Small intestine (tissue), 7 donors: ENCODE results near the gene USP48. TPM values are rescaled to one million over a fixed set of nuclear protein-coding genes. Genes with fewer than 3 reads are reported as not detected.
"Not testable (repeated sequence)": the region's sequence is repeated elsewhere in the genome, so short reads cannot be mapped to it uniquely, and the experiment has no call there.

Experiments used
- DNase-seq, 2 donors: peaks; one replicate each; pipeline versions ENCODE4 v3.0.0 to v3.0.0-alpha.2; 2013
- FAIRE-seq: peaks from 2 replicates; lab custom pipeline; 2012; peaks lifted over from hg19 to GRCh38; lab: Jason Lieb, UNC
- H3K27ac ChIP-seq, 3 donors: one replicate each; pipeline ENCODE4 v1.5.1; 2013; ENCODE audit warnings: low read length in 2 of 3, mild to moderate bottlenecking in 2 of 3, control low read depth in 1 of 3, inconsistent platforms in 1 of 3, low read depth in 1 of 3, moderate library complexity in 1 of 3
- H3K27me3 ChIP-seq, 3 donors: one replicate each; pipeline ENCODE4 v1.6.1; 2013; ENCODE audit warnings: low read length in 3 of 3, inconsistent platforms in 1 of 3; ENCODE audit not compliant: control insufficient read depth in 3 of 3, insufficient read depth in 3 of 3
- H3K36me3 ChIP-seq, 3 donors: one replicate each; pipeline ENCODE4 v1.6.1; 2013; ENCODE audit warnings: low read length in 3 of 3, inconsistent platforms in 1 of 3, low read depth in 1 of 3, mild to moderate bottlenecking in 1 of 3, moderate library complexity in 1 of 3; ENCODE audit not compliant: control insufficient read depth in 3 of 3, insufficient read depth in 2 of 3
- H3K4me1 ChIP-seq, 3 donors: one replicate each; pipeline ENCODE4 v1.6.1; 2013; ENCODE audit warnings: low read length in 2 of 3, inconsistent platforms in 1 of 3, low read depth in 1 of 3, mild to moderate bottlenecking in 1 of 3, moderate library complexity in 1 of 3; ENCODE audit not compliant: control insufficient read depth in 3 of 3, insufficient read depth in 2 of 3
- H3K4me3 ChIP-seq, 3 donors: one replicate each; pipeline ENCODE4 v1.5.1; 2013; ENCODE audit warnings: low read length in 3 of 3, control low read depth in 1 of 3, inconsistent platforms in 1 of 3, low read depth in 1 of 3, mild to moderate bottlenecking in 1 of 3, moderate library complexity in 1 of 3
- H3K9me3 ChIP-seq, 2 donors: one replicate each; pipeline ENCODE4 v1.6.1; 2013; ENCODE audit warnings: low read depth in 1 of 2, low read length in 1 of 2; ENCODE audit not compliant: control insufficient read depth in 2 of 2, insufficient read depth in 1 of 2
- WGBS, 3 donors: extraction: QIAGEN DNeasy Blood & Tissue Kit; methylation state at CpG; one replicate each; pipeline ENCODE4 v1.1.7; 2013; 5-methylcytosine and 5-hydroxymethylcytosine counted together
- polyA plus RNA-seq, 4 donors: library from polyadenylated mRNA; stranded (reverse) in 3 of 4; unstranded in 1 of 4; fragments of 200-250 nt in 3 of 4; fragments of 120-200 nt in 1 of 4; gene quantifications; one replicate each; pipeline versions ENCODE4 v1.2.1 to v1.2.3, GENCODE V29; 2013
- donor health status: healthy with polysubstance abuse.
- donor health status: control.
- donor health status: control.
- donor health status: Bipolar disorder and iron deficiency.
- donor health status: healthy.

The USP48 gene
- polyA plus RNA-seq, 4 donors = 15.1 to 43.1 (median 17.8) TPM

- no peak for FAIRE-seq
- Histone ChIP-seq H3K4me1 (no peaks in the 10 kb centered on the region), H3K9me3 (no peaks in the 10 kb centered on the region), H3K27ac (no peak overlapping the region), H3K27me3 (no peaks in the 10 kb centered on the region), H3K4me3 (no peak overlapping the region), H3K36me3 (peaks cover 3 to 91% (median 16%) of the 10 kb centered on the region in 3 donors)
- DNase-seq = no peak
- 92 to 96% (median 93%) methylated on average over 5 of the region's 5 CpGs for WGBS, 3 donors
These were observed 44.3 kb upstream of the USP48 start for GRCh38 chr1:21827141-21827679.

- H3K27ac ChIP-seq, H3K27me3 ChIP-seq, H3K4me3 ChIP-seq, DNase-seq, FAIRE-seq, H3K4me1 ChIP-seq, H3K9me3 ChIP-seq: not testable (repeated sequence)
- H3K36me3 ChIP-seq = peaks cover 4 to 92% (median 16%) of the 10 kb centered on the region in 3 donors
- WGBS, 3 donors = 92 to 95% (median 95%) methylated on average over 10 of the region's 10 CpGs
These were observed 43.7 kb upstream of the USP48 start for GRCh38 chr1:21826694-21827093.

GRCh38 chr1:21825393-21825792, 42.4 kb upstream of the USP48 start:
- H3K36me3 ChIP-seq = peaks cover 4 to 90% (median 16%) of the 10 kb centered on the region in 3 donors

GRCh38 chr1:21824926-21825325, 42.0 kb upstream of the USP48 start:
- no peaks in the 10 kb centered on the region for H3K27me3 ChIP-seq
- DNase-seq = no peak
- WGBS, 3 donors = 94 to 98% (median 94%) methylated on average over 2 of the region's 2 CpGs
- no peak for FAIRE-seq
- no peak overlapping the region for H3K4me3 ChIP-seq
- H3K9me3 ChIP-seq = no peaks in the 10 kb centered on the region
- peaks cover 4 to 86% (median 16%) of the 10 kb centered on the region in 3 donors for H3K36me3 ChIP-seq
- no peak overlapping the region for H3K27ac ChIP-seq
- no peaks in the 10 kb centered on the region for H3K4me1 ChIP-seq

More at GRCh38 chr1:21825393-21825792, 42.4 kb upstream of the USP48 start:
- H3K27ac ChIP-seq = no peak overlapping the region
- H3K4me3 ChIP-seq = no peak overlapping the region
- 89 to 92% (median 91%) methylated on average over 7 of the region's 7 CpGs for WGBS, 3 donors
- no peaks in the 10 kb centered on the region for H3K27me3 ChIP-seq
- no peak for FAIRE-seq
- no peaks in the 10 kb centered on the region for H3K9me3 ChIP-seq
- H3K4me1 ChIP-seq = no peaks in the 10 kb centered on the region
- no peak for DNase-seq

- 85 to 94% (median 88%) methylated on average over 18 to 22 of the region's 22 CpGs for WGBS, 3 donors
- no peaks in the 10 kb centered on the region for H3K4me1 ChIP-seq
- no peaks in the 10 kb centered on the region for H3K27me3 ChIP-seq
- no peak overlapping the region for H3K4me3 ChIP-seq
- H3K9me3 ChIP-seq = no peaks in the 10 kb centered on the region
- H3K36me3 ChIP-seq = peaks cover 4 to 78% (median 14%) of the 10 kb centered on the region in 3 donors
- no peak for FAIRE-seq
- no peak overlapping the region for H3K27ac ChIP-seq
- DNase-seq = no peak
These were observed 41.2 kb upstream of the USP48 start for GRCh38 chr1:21823980-21824702.

- Histone ChIP-seq H3K4me1 (peaks cover 0 to 2% (median 0%) of the 10 kb centered on the region in 3 donors), H3K27me3 (no peaks in the 10 kb centered on the region), H3K4me3 (no peak overlapping the region), H3K27ac (no peak overlapping the region), H3K9me3 (no peaks in the 10 kb centered on the region), H3K36me3 (peaks cover 4 to 70% (median 10%) of the 10 kb centered on the region in 3 donors)
- FAIRE-seq = no peak
- no peak for DNase-seq
- WGBS, 3 donors = 77 to 82% (median 81%) methylated on average over 37 to 44 of the region's 44 CpGs
These were observed 40.4 kb upstream of the USP48 start for GRCh38 chr1:21823206-21823979.

- WGBS, 3 donors = 60 to 83% (median 69%) methylated on average over 9 of the region's 9 CpGs
- DNase-seq = no peak
- H3K27ac ChIP-seq = no peak overlapping the region
- no peak for FAIRE-seq
- peaks cover 4 to 60% (median 5%) of the 10 kb centered on the region in 3 donors for H3K36me3 ChIP-seq
- no peaks in the 10 kb centered on the region for H3K27me3 ChIP-seq
- no peak overlapping the region for H3K4me3 ChIP-seq
- H3K9me3 ChIP-seq = no peaks in the 10 kb centered on the region
- H3K4me1 ChIP-seq = peaks cover 0 to 4% (median 0%) of the 10 kb centered on the region in 3 donors
These were observed 39.4 kb upstream of the USP48 start for GRCh38 chr1:21822349-21822748.

- no peak for FAIRE-seq
- H3K9me3 ChIP-seq = no peaks in the 10 kb centered on the region
- WGBS, 3 donors = 87 to 91% (median 90%) methylated on average over 10 to 11 of the region's 11 CpGs
- no peaks in the 10 kb centered on the region for H3K27me3 ChIP-seq
- no peak for DNase-seq
- no peak overlapping the region for H3K4me3 ChIP-seq
- peaks cover 0 to 11% (median 0%) of the 10 kb centered on the region in 3 donors for H3K4me1 ChIP-seq
- H3K36me3 ChIP-seq = peaks cover 4 to 55% (median 5%) of the 10 kb centered on the region in 3 donors
- H3K27ac ChIP-seq = no peak overlapping the region
These were observed 38.6 kb upstream of the USP48 start for GRCh38 chr1:21821385-21822019.
